ENCODE results near the gene MTOR. TPM values are rescaled to one million over a fixed set of nuclear protein-coding genes. Genes with fewer than 3 reads are reported as not detected.
A peak's percentile ranks its signal among the peaks of the same experiment; 100 is the strongest.

Gene MTOR
- total RNA-seq, 2 experiments from 2014 or later: 32.9 to 36.2 TPM

GRCh38 chr1:11245248-11245647 is 17.1 kb downstream of the MTOR start:
- H3K4me3 Mint-ChIP-seq: no peak overlapping the region

GRCh38 chr1:11238311-11238710 is 24.0 kb downstream of the MTOR start:
- Mint-ChIP-seq H3K9me3 (no peaks in the 10 kb centered on the region), H3K4me1 (peaks cover 7% of the 10 kb centered on the region), H3K27ac (no peak overlapping the region), H3K4me3 (no peak overlapping the region), H3K27me3 (no peaks in the 10 kb centered on the region), H3K36me3 (ENCODE audit: low read depth) (peaks cover 62% of the 10 kb centered on the region)
- ChIA-PET POLR2A (no interaction called here), CTCF (interaction anchor here (0.7 to 1.0 kb wide), 3 partner anchors 42 to 201 kb away, joined by 3 read pairs; no protein-coding TSS in a partner anchor)
- no peak for DNase-seq

More at GRCh38 chr1:11245248-11245647, 17.1 kb downstream of the MTOR start:
- CTCF ChIA-PET: interaction anchor here (2.8 kb wide), 1 partner anchor 208 kb away, joined by 10 read pairs; no protein-coding TSS in a partner anchor
- no peaks in the 10 kb centered on the region for H3K9me3 Mint-ChIP-seq
- peaks cover 4% of the 10 kb centered on the region for H3K4me1 Mint-ChIP-seq
- no peaks in the 10 kb centered on the region for H3K27me3 Mint-ChIP-seq
- no peak for DNase-seq
- H3K36me3 Mint-ChIP-seq (ENCODE audit: low read depth): peaks cover 31% of the 10 kb centered on the region
- H3K27ac Mint-ChIP-seq: peak overlapping the region; percentile 36
- POLR2A ChIA-PET: no interaction called here

GRCh38 chr1:11237356-11237755 is 25.0 kb downstream of the MTOR start:
- Mint-ChIP-seq H3K27me3 (no peaks in the 10 kb centered on the region), H3K4me1 (peaks cover 7% of the 10 kb centered on the region), H3K36me3 (ENCODE audit: low read depth) (peaks cover 62% of the 10 kb centered on the region), H3K4me3 (no peak overlapping the region), H3K9me3 (no peaks in the 10 kb centered on the region), H3K27ac (peak overlapping the region; percentile 34)
- DNase-seq: no peak
- ChIA-PET POLR2A (interaction anchor here (0.7 kb wide), 1 partner anchor 25 kb away, joined by 3 read pairs; the partner anchor contains the start of gene MTOR), CTCF (interaction anchor here (0.6 to 1.6 kb wide), 3 partner anchors 24 to 398 kb away, joined by 3 read pairs; no protein-coding TSS in a partner anchor)

- Mint-ChIP-seq H3K27ac (no peak overlapping the region), H3K4me3 (no peak overlapping the region), H3K27me3 (no peaks in the 10 kb centered on the region), H3K36me3 (ENCODE audit: low read depth) (peaks cover 70% of the 10 kb centered on the region), H3K4me1 (peaks cover 9% of the 10 kb centered on the region), H3K9me3 (no peaks in the 10 kb centered on the region)
- ChIA-PET CTCF (no interaction called here), POLR2A (interaction anchor here (0.7 kb wide), 1 partner anchor 20 kb away, joined by 3 read pairs; no protein-coding TSS in a partner anchor)
- DNase-seq: no peak
Observed at GRCh38 chr1:11233208-11233607, 29.1 kb downstream of the MTOR start.

GRCh38 chr1:11229203-11229602 is 33.1 kb downstream of the MTOR start:
- no peak for DNase-seq
- Mint-ChIP-seq H3K4me3 (no peak overlapping the region), H3K9me3 (no peaks in the 10 kb centered on the region), H3K27me3 (no peaks in the 10 kb centered on the region), H3K4me1 (peaks cover 13% of the 10 kb centered on the region), H3K27ac (no peak overlapping the region), H3K36me3 (ENCODE audit: low read depth) (peaks cover 72% of the 10 kb centered on the region)
- CTCF ChIA-PET: interaction anchor here (1.0 to 2.2 kb wide), 2 partner anchors 12 to 192 kb away, joined by 3 to 10 read pairs; no protein-coding TSS in a partner anchor
- POLR2A ChIA-PET: no interaction called here

GRCh38 chr1:11227106-11228077 is 35.0 kb downstream of the MTOR start:
- peaks cover 65% of the 10 kb centered on the region for H3K36me3 Mint-ChIP-seq (ENCODE audit: low read depth)
- H3K4me1 Mint-ChIP-seq: peaks cover 13% of the 10 kb centered on the region
- DNase-seq: no peak
- no peak overlapping the region for H3K4me3 Mint-ChIP-seq
- ChIA-PET CTCF (interaction anchor here (0.5 to 2.2 kb wide), 4 partner anchors 11 to 190 kb away, joined by 3 to 10 read pairs (median 6); no protein-coding TSS in a partner anchor), POLR2A (interaction anchor here (1.4 kb wide), 1 partner anchor 35 kb away, joined by 3 read pairs; the partner anchor contains the start of gene MTOR)
- H3K27ac Mint-ChIP-seq: peak overlapping the region; percentile 26
- H3K27me3 Mint-ChIP-seq: no peaks in the 10 kb centered on the region
- no peaks in the 10 kb centered on the region for H3K9me3 Mint-ChIP-seq

GRCh38 chr1:11216074-11216473 is 46.3 kb downstream of the MTOR start:
- H3K9me3 Mint-ChIP-seq: no peaks in the 10 kb centered on the region
- no peak overlapping the region for H3K27ac Mint-ChIP-seq
- ChIA-PET CTCF (interaction anchor here (1.0 to 1.3 kb wide), 2 partner anchors 10 to 12 kb away, joined by 3 to 4 read pairs; no protein-coding TSS in a partner anchor), POLR2A (no interaction called here)
- H3K4me3 Mint-ChIP-seq: no peak overlapping the region
- no peaks in the 10 kb centered on the region for H3K4me1 Mint-ChIP-seq
- H3K36me3 Mint-ChIP-seq (ENCODE audit: low read depth): peaks cover 56% of the 10 kb centered on the region
- no peak for DNase-seq
- H3K27me3 Mint-ChIP-seq: no peaks in the 10 kb centered on the region

- Mint-ChIP-seq H3K4me3 (no peak overlapping the region), H3K27me3 (no peaks in the 10 kb centered on the region), H3K4me1 (no peaks in the 10 kb centered on the region), H3K9me3 (no peaks in the 10 kb centered on the region), H3K27ac (no peak overlapping the region), H3K36me3 (ENCODE audit: low read depth) (peaks cover 62% of the 10 kb centered on the region)
- ChIA-PET CTCF (interaction anchor here (1.3 kb wide), 1 partner anchor 10 kb away, joined by 4 read pairs; no protein-coding TSS in a partner anchor), POLR2A (no interaction called here)
- DNase-seq: no peak
Observed at GRCh38 chr1:11215381-11216005, 46.9 kb downstream of the MTOR start.

GRCh38 chr1:11214698-11215380 is 47.5 kb downstream of the MTOR start:
- Mint-ChIP-seq H3K9me3 (no peaks in the 10 kb centered on the region), H3K4me3 (no peak overlapping the region), H3K4me1 (no peaks in the 10 kb centered on the region), H3K36me3 (ENCODE audit: low read depth) (peaks cover 67% of the 10 kb centered on the region), H3K27ac (no peak overlapping the region), H3K27me3 (no peaks in the 10 kb centered on the region)
- ChIA-PET CTCF (interaction anchor here (1.1 kb wide), 1 partner anchor 177 kb away, joined by 4 read pairs; no protein-coding TSS in a partner anchor), POLR2A (no interaction called here)
- no peak for DNase-seq

- ChIA-PET CTCF (interaction anchor here (0.6 to 2.6 kb wide), 2 partner anchors 174 to 455 kb away, joined by 3 to 7 read pairs; no protein-coding TSS in a partner anchor), POLR2A (no interaction called here)
- Mint-ChIP-seq H3K9me3 (no peaks in the 10 kb centered on the region), H3K4me3 (no peak overlapping the region), H3K4me1 (no peaks in the 10 kb centered on the region), H3K27ac (no peak overlapping the region), H3K27me3 (no peaks in the 10 kb centered on the region), H3K36me3 (ENCODE audit: low read depth) (peaks cover 72% of the 10 kb centered on the region)
- DNase-seq: no peak
Observed at GRCh38 chr1:11211925-11212587, 50.3 kb downstream of the MTOR start.

GRCh38 chr1:11211461-11211860 is 50.9 kb downstream of the MTOR start:
- H3K4me1 Mint-ChIP-seq: no peaks in the 10 kb centered on the region
- no peaks in the 10 kb centered on the region for H3K27me3 Mint-ChIP-seq
- no peak overlapping the region for H3K4me3 Mint-ChIP-seq
- ChIA-PET CTCF (interaction anchor here (0.6 to 2.6 kb wide), 2 partner anchors 174 to 455 kb away, joined by 3 to 7 read pairs; no protein-coding TSS in a partner anchor), POLR2A (no interaction called here)
- no peak overlapping the region for H3K27ac Mint-ChIP-seq
- no peaks in the 10 kb centered on the region for H3K9me3 Mint-ChIP-seq
- peaks cover 70% of the 10 kb centered on the region for H3K36me3 Mint-ChIP-seq (ENCODE audit: low read depth)
- no peak for DNase-seq

Measured in activated CD4-positive, alpha-beta memory T cell treated with anti-CD3 and anti-CD28 coated beads, Interleukin-2, amount 10 ng/mL, durations not matched to agents 7 days and 5 days (primary cell).